GM12892 (cell line): Measurements from ENCODE around the gene GALNTL6.

Experiments used
- POLR2A ChIP-seq: IDR thresholded peaks from 2 replicates; pipeline ENCODE4 v1.6.1; 2011; ENCODE audit warnings: low read depth, low read length, control low read depth
- POLR2AphosphoS5 ChIP-seq: IDR thresholded peaks from 2 replicates; pipeline ENCODE4 v1.6.1; 2011; ENCODE audit warnings: low read depth, low read length, control low read depth

GRCh38 chr4:172830295-172830764, 1017.1 kb downstream of the GALNTL6 start:
- TF ChIP-seq POLR2AphosphoS5 (no peak), POLR2A (no peak)
